HCT116 (cell line): ENCODE results near the gene EPS8. TPM values are rescaled to one million over a fixed set of nuclear protein-coding genes. Genes with fewer than 3 reads are reported as not detected.

Experiments
- ATAC-seq: fragments of 200-7000 bp; cut with Tn5 transposase; 2 replicates; pipeline ENCODE4 v1.9.1; 2020; ENCODE audit warnings: mild to moderate bottlenecking, moderate library complexity
- BruUV-seq: library from RNA; stranded (reverse); fragments of 400-500 nt; replicated peaks from 2 replicates; lab custom pipeline; 2021; lab: Mats Ljungman, UMichigan
- CTCF ChIA-PET: fragments of 300-600 bp; sonication (Branson Sonifier 250); formaldehyde crosslinking; loops from one replicate; lab custom pipeline; 2021; ENCODE audit warnings: antibody characterized with exemption; lab: Charles Lee
- POLR2A ChIA-PET: fragments of 300-600, 350-600 bp; sonication (Branson Sonifier 250); formaldehyde crosslinking; loops from one replicate; lab custom pipeline; 2021; ENCODE audit warnings: antibody characterized with exemption; lab: Charles Lee
- RAD21 ChIA-PET, 2 experiments: fragments of 300-600 bp; sonication (Branson Sonifier 250); formaldehyde crosslinking; loops; one replicate each; lab custom pipeline; 2023; ENCODE audit warnings: low total read pairs in 2 of 2; ENCODE audit not compliant: uncharacterized antibody in 2 of 2, unreplicated experiment in 2 of 2, low non-redundant PET in 1 of 2; lab: Charles Lee
- DNase-seq: peaks from one replicate; pipeline ENCODE4 v3.0.0-alpha.2; 2010; ENCODE audit warnings: low read depth, low spot score
- H2AFZ ChIP-seq: fragments of 200-600 bp; shearing (Covaris generic), sonication (generic); 2 replicates; pipeline ENCODE4 v1.6.1; 2017; ENCODE audit warnings: low read depth, mixed run types, mixed read lengths, antibody characterized with exemption, low read length; ENCODE audit not compliant: poor library complexity, severe bottlenecking
- H3K27ac ChIP-seq: 2 replicates; pipeline ENCODE4 v1.5.1; 2012; ENCODE audit warnings: low read depth, low read length
- H3K27me3 ChIP-seq: fragments of 200-600 bp; sonication (generic); 2 replicates; pipeline ENCODE4 v1.6.1; 2016; ENCODE audit warnings: mixed run types, low read length, mixed read lengths; ENCODE audit not compliant: insufficient read depth
- H3K36me3 ChIP-seq, 2 experiments: fragments of 200-500 bp in 1 of 2; fragments of 200-600 bp in 1 of 2; sonication (Bioruptor generic) in 1 of 2; sonication (generic) in 1 of 2; 2 replicates each; pipeline versions ENCODE4 v1.5.1 to v1.6.1; 2014 to 2016; ENCODE audit warnings: low read length in 2 of 2, inconsistent platforms in 1 of 2, mixed read lengths in 1 of 2, mixed run types in 1 of 2; ENCODE audit not compliant: insufficient read depth in 2 of 2, control insufficient read depth in 1 of 2
- H3K4me1 ChIP-seq, 2 experiments: fragments of 200-600 bp in 1 of 2; sonication (generic) in 1 of 2; 2 replicates each; pipeline versions ENCODE4 v1.5.1 to v1.6.1; 2012 to 2017; ENCODE audit warnings: low read length in 2 of 2, inconsistent platforms in 1 of 2, mild to moderate bottlenecking in 1 of 2, mixed read lengths in 1 of 2, mixed run types in 1 of 2, moderate library complexity in 1 of 2; ENCODE audit not compliant: insufficient read depth in 2 of 2, control insufficient read depth in 1 of 2
- H3K4me2 ChIP-seq: fragments of 200-600 bp; sonication (generic); 2 replicates; pipeline ENCODE4 v1.6.1; 2017; ENCODE audit warnings: mixed run types, low read length, mixed read lengths
- H3K4me3 ChIP-seq, 2 experiments: fragments of 200-600 bp in 1 of 2; sonication (generic) in 1 of 2; replicated peaks in 1 of 2; 2 replicates each; pipeline ENCODE4 v1.5.1; 2011 to 2016; ENCODE audit warnings: low read length in 2 of 2, control low read depth in 1 of 2, low read depth in 1 of 2, mild to moderate bottlenecking in 1 of 2, mixed read lengths in 1 of 2, mixed run types in 1 of 2
- H3K79me2 ChIP-seq: fragments of 200-600 bp; sonication (generic); 2 replicates; pipeline ENCODE4 v1.6.1; 2017; ENCODE audit warnings: mild to moderate bottlenecking, mixed run types, low read length, moderate library complexity, mixed read lengths; ENCODE audit not compliant: insufficient read depth
- H3K9ac ChIP-seq: fragments of 200-600 bp; sonication (generic); 2 replicates; pipeline ENCODE4 v1.6.1; 2016; ENCODE audit warnings: low read length, mixed read lengths
- H3K9me2 ChIP-seq: fragments of 200-600 bp; sonication (generic), shearing (Covaris generic); 2 replicates; pipeline ENCODE4 v1.6.1; 2017; ENCODE audit warnings: mixed run types, mild to moderate bottlenecking, moderate library complexity; ENCODE audit not compliant: insufficient read depth
- H3K9me3 ChIP-seq, 2 experiments: fragments of 200-500 bp in 1 of 2; fragments of 200-600 bp in 1 of 2; sonication (Bioruptor generic) in 1 of 2; sonication (generic) in 1 of 2; 2 replicates each; pipeline ENCODE4 v1.6.1; 2014 to 2017; ENCODE audit warnings: low read length in 2 of 2, mixed read lengths in 2 of 2, inconsistent platforms in 1 of 2, low read depth in 1 of 2, mild to moderate bottlenecking in 1 of 2, mixed run types in 1 of 2, moderate library complexity in 1 of 2; ENCODE audit not compliant: control insufficient read depth in 1 of 2, insufficient read depth in 1 of 2
- H4K20me1 ChIP-seq: fragments of 200-600 bp; sonication (generic), shearing (Covaris generic); 2 replicates; pipeline ENCODE4 v1.6.1; 2017; ENCODE audit warnings: mixed run types, mild to moderate bottlenecking, moderate library complexity; ENCODE audit not compliant: insufficient read depth
- CBX3 ChIP-seq: IDR thresholded peaks from 2 replicates; pipeline ENCODE4 v1.6.1; 2012; ENCODE audit warnings: low read depth
- CEBPB ChIP-seq: IDR thresholded peaks from 2 replicates; pipeline ENCODE4 v1.6.1; 2012; ENCODE audit warnings: low read depth
- EGR1 ChIP-seq: IDR thresholded peaks from 2 replicates; pipeline ENCODE4 v1.6.1; 2012; ENCODE audit warnings: low read depth
- EZH2 ChIP-seq: fragments of 200-600 bp; sonication (generic); IDR thresholded peaks from 2 replicates; pipeline ENCODE4 v1.6.1; 2017; ENCODE audit warnings: antibody characterized with exemption, mixed run types
- FOSL1 ChIP-seq: IDR thresholded peaks from 2 replicates; pipeline ENCODE4 v1.6.1; 2012; ENCODE audit warnings: low read depth
- JUND ChIP-seq: IDR thresholded peaks from 2 replicates; pipeline ENCODE4 v1.6.1; 2012
- POLR2A ChIP-seq: IDR thresholded peaks from 2 replicates; pipeline ENCODE4 v1.7.0; 2011; ENCODE audit warnings: borderline replicate concordance; ENCODE audit not compliant: insufficient read depth, insufficient read length; ENCODE audit errors: extremely low read depth
- RAD21 ChIP-seq: IDR thresholded peaks from 2 replicates; pipeline ENCODE4 v1.6.1; 2012; ENCODE audit warnings: low read depth, mild to moderate bottlenecking
- REST ChIP-seq: IDR thresholded peaks from 2 replicates; pipeline ENCODE4 v1.6.1; 2012; ENCODE audit warnings: low read depth
- TCF7L2 ChIP-seq: IDR thresholded peaks from 2 replicates; pipeline ENCODE4 v1.7.0; 2011; ENCODE audit warnings: borderline replicate concordance, inconsistent platforms; ENCODE audit not compliant: insufficient read depth, insufficient read length; ENCODE audit errors: extremely low read depth
- ZBTB33 ChIP-seq: IDR thresholded peaks from 2 replicates; pipeline ENCODE4 v1.6.1; 2011; ENCODE audit warnings: mild to moderate bottlenecking, low read length, moderate library complexity; ENCODE audit not compliant: insufficient replicate concordance; ENCODE audit errors: extremely low read depth
- ZNF274 ChIP-seq: fragments of 200-500 bp; sonication (Bioruptor generic); IDR thresholded peaks from 2 replicates; pipeline ENCODE4 v1.6.1; 2014; ENCODE audit warnings: mild to moderate bottlenecking, low read depth, low read length, inconsistent platforms
- intact Hi-C: fragments of 100-400 bp; cut with micrococcal nuclease; formaldehyde crosslinking; loops from 2 replicates; pipeline ENCODE4 v1.10.0; 2022
- total RNA-seq: library from RNA; stranded (reverse); gene quantifications from one replicate; pipeline ENCODE4 v1.2.1, GENCODE V29; 2021; ENCODE audit not compliant: unreplicated experiment

Gene EPS8
- total RNA-seq, 1 experiment from 2014 or later: 49.9 TPM

- CTCF ChIA-PET: no interaction called here
- Histone ChIP-seq H4K20me1 (no peaks in the 10 kb centered on the region), H3K4me1 (peaks cover 21 to 53% of the 10 kb centered on the region in 2 experiments; a peak in 3 of 4 replicates), H3K9me2 (no peaks in the 10 kb centered on the region), H3K4me3 (0 out of 4 replicates have a peak overlapping the region, but pooled peaks of 1 of the 2 experiments have one; percentile 5), H3K36me3 (no peaks in the 10 kb centered on the region), H3K9ac (0 out of 2 replicates have a peak overlapping the region, but pooled peaks have one; percentile 1), H3K9me3 (peaks cover 4 to 11% of the 10 kb centered on the region in 2 experiments; a peak in 2 of 4 replicates), H3K27ac (peak overlapping the region; percentile 51), H3K27me3 (no peaks in the 10 kb centered on the region), H3K79me2 (peaks cover 89% of the 10 kb centered on the region), H3K4me2 (peak overlapping the region; percentile 45), H2AFZ (no peak overlapping the region)
- RAD21 ChIA-PET: no interaction called here
- POLR2A ChIA-PET: no interaction called here
- ATAC-seq (peak; percentile 12; the same call in 1 of the 2 replicates), DNase-seq (no peak)
- intact Hi-C loops: no loop called here
- no peak for TF ChIP-seq EGR1
- no peak for TF ChIP-seq JUND
- TF ChIP-seq ZNF274: no peak
- no peak for TF ChIP-seq CEBPB
- TF ChIP-seq FOSL1: no peak
- no peak for TF ChIP-seq EZH2
- TF ChIP-seq REST: no peak
- no peak for TF ChIP-seq POLR2A
- no peak for TF ChIP-seq RAD21
- no peak for TF ChIP-seq ZBTB33
- TF ChIP-seq CBX3: no peak
- no peak for TF ChIP-seq TCF7L2
- no TSS peak for BruUV-seq
Measured at GRCh38 chr12:15731940-15732339, 57.2 kb downstream of the EPS8 start.
